Adrenal gland (tissue), 5 donors: ENCODE measurements around the gene CTBP1.

Source experiments
- POLR2A ChIP-seq, 2 donors: fragments of 450-650 bp; IDR thresholded peaks; one replicate each; pipeline ENCODE4 v1.6.1; 2017; ENCODE audit warnings: antibody characterized with exemption in 2 of 2, mild to moderate bottlenecking in 2 of 2, moderate library complexity in 1 of 2
- TF ChIP-seq, protein P1 (sequence below), 6 experiments: fragments of 450-650 bp in 4 of 6; fragments of 200-600 bp in 2 of 6; sonication (generic) in 1 of 6; IDR thresholded peaks; 1 replicate in 5 of 6; 2 replicates in 1 of 6; pipeline versions ENCODE4 v1.5.1 to v1.8.0; 2016 to 2021; ENCODE audit warnings: antibody characterized with exemption in 6 of 6, mild to moderate bottlenecking in 2 of 6, moderate library complexity in 1 of 6
- donor health status: DM: no; HTN: no; CAD: no.

DNA sequence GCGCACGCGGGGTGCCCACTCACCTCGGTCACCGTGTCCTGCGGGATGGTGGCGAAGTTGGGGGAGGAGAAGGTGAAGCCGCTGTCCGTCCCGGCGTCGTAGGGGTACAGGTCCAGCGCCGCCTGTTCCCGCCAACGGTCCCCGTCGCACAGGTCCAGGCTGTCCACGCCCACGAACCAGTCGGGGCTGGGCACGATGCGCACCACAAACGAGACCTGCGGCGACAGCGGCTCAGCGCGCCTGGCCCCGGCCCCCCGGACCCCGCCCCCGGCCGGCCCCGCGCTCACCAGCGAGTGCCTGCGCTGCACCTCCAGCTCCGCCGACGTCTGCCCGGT, 78.0 kb downstream of the CTBP1 start:
- TF ChIP-seq, protein P1, sequence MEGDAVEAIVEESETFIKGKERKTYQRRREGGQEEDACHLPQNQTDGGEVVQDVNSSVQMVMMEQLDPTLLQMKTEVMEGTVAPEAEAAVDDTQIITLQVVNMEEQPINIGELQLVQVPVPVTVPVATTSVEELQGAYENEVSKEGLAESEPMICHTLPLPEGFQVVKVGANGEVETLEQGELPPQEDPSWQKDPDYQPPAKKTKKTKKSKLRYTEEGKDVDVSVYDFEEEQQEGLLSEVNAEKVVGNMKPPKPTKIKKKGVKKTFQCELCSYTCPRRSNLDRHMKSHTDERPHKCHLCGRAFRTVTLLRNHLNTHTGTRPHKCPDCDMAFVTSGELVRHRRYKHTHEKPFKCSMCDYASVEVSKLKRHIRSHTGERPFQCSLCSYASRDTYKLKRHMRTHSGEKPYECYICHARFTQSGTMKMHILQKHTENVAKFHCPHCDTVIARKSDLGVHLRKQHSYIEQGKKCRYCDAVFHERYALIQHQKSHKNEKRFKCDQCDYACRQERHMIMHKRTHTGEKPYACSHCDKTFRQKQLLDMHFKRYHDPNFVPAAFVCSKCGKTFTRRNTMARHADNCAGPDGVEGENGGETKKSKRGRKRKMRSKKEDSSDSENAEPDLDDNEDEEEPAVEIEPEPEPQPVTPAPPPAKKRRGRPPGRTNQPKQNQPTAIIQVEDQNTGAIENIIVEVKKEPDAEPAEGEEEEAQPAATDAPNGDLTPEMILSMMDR (IDR thresholded peaks at IDR 0.05), result no peak
- TF ChIP-seq POLR2A (IDR thresholded peaks at IDR 0.05), result no peak
